HepG2 (cell line): ENCODE measurements around the gene PEPD. TPM values are rescaled to one million over a fixed set of nuclear protein-coding genes. Genes with fewer than 3 reads are reported as not detected.

Source experiments
- AKNA ChIP-seq: sonication (generic); formaldehyde crosslinking; IDR thresholded peaks from 2 replicates; pipeline ENCODE4 v1.4.0; 2020; ENCODE audit warnings: missing genetic modification reagents, borderline replicate concordance
- ARNT ChIP-seq: fragments of 450-650 bp; IDR thresholded peaks from 2 replicates; pipeline ENCODE4 v1.6.1; 2017
- ATF4 ChIP-seq, 2 experiments: fragments of 450-650 bp in 1 of 2; sonication (generic) in 1 of 2; formaldehyde crosslinking; IDR thresholded peaks; 2 replicates each; pipeline versions ENCODE4 v1.5.0 to v1.8.0; 2020 to 2022; ENCODE audit warnings: mild to moderate bottlenecking in 1 of 2, missing genetic modification reagents in 1 of 2
- ATM ChIP-seq: fragments of 450-650 bp; IDR thresholded peaks from 2 replicates; pipeline ENCODE4 v1.7.1; 2017; ENCODE audit warnings: mild to moderate bottlenecking, borderline replicate concordance
- CEBPG ChIP-seq: IDR thresholded peaks from 2 replicates; pipeline ENCODE4 v1.6.1; 2016
- HMGXB4 ChIP-seq, 2 experiments: sonication (generic) in 1 of 2; formaldehyde crosslinking in 1 of 2; IDR thresholded peaks; 2 replicates each; pipeline versions ENCODE4 v1.4.0 to v1.6.1; 2018 to 2020; ENCODE audit warnings: missing genetic modification reagents in 2 of 2, borderline replicate concordance in 1 of 2, low read depth in 1 of 2, mild to moderate bottlenecking in 1 of 2, missing biosample characterization in 1 of 2
- ISL2 ChIP-seq: sonication (generic); formaldehyde crosslinking; IDR thresholded peaks from 2 replicates; pipeline ENCODE4 v1.5.0; 2020; ENCODE audit warnings: missing genetic modification reagents
- KMT2B ChIP-seq: IDR thresholded peaks from 2 replicates; pipeline ENCODE4 v1.6.1; 2016; ENCODE audit warnings: missing genetic modification reagents, missing compliant biosample characterization
- MAZ ChIP-seq, 2 experiments: sonication (generic) in 1 of 2; formaldehyde crosslinking in 1 of 2; IDR thresholded peaks; 2 replicates each; pipeline versions ENCODE4 v1.5.0 to v1.6.1; 2012 to 2020; ENCODE audit warnings: low read depth in 2 of 2, mild to moderate bottlenecking in 2 of 2, borderline replicate concordance in 1 of 2, improper control_type of control experiment in 1 of 2, low read length in 1 of 2, missing genetic modification reagents in 1 of 2, moderate library complexity in 1 of 2
- PCBP1 ChIP-seq: fragments of 200-400 bp; formaldehyde crosslinking; IDR thresholded peaks from 2 replicates; pipeline ENCODE4 v1.6.1; 2017; ENCODE audit warnings: mild to moderate bottlenecking, low read depth, low read length, borderline replicate concordance
- POLR2A ChIP-seq, 2 experiments: IDR thresholded peaks; 2 replicates each; pipeline ENCODE4 v1.6.1; 2011; ENCODE audit warnings: low read depth in 2 of 2, low read length in 2 of 2, mild to moderate bottlenecking in 1 of 2, moderate library complexity in 1 of 2; ENCODE audit not compliant: insufficient read depth in 1 of 2
- TARDBP ChIP-seq: sonication (generic); formaldehyde crosslinking; IDR thresholded peaks from 2 replicates; pipeline ENCODE4 v1.8.0; 2022; ENCODE audit warnings: mild to moderate bottlenecking, missing genetic modification reagents
- TBX3 ChIP-seq: fragments of 450-650 bp; IDR thresholded peaks from 2 replicates; pipeline ENCODE4 v1.6.1; 2017; ENCODE audit warnings: antibody characterized with exemption, mild to moderate bottlenecking, inconsistent platforms, borderline replicate concordance
- THAP9 ChIP-seq: sonication (generic); formaldehyde crosslinking; IDR thresholded peaks from 2 replicates; pipeline ENCODE4; 2020; ENCODE audit warnings: missing genetic modification reagents, mild to moderate bottlenecking, borderline replicate concordance
- ZKSCAN1 ChIP-seq: fragments of 150-350 bp; IDR thresholded peaks from 2 replicates; pipeline ENCODE4 v1.6.1; 2014; ENCODE audit warnings: low read length
- ZNF30 ChIP-seq: sonication (generic); formaldehyde crosslinking; IDR thresholded peaks from 2 replicates; pipeline ENCODE4 v1.5.0; 2020; ENCODE audit warnings: mild to moderate bottlenecking, missing genetic modification reagents
- ZNF350 ChIP-seq: sonication (generic); formaldehyde crosslinking; IDR thresholded peaks from 2 replicates; pipeline ENCODE4 v1.4.0; 2020; ENCODE audit warnings: mild to moderate bottlenecking, low read depth, missing genetic modification reagents, borderline replicate concordance
- ZNF883 ChIP-seq: sonication (generic); formaldehyde crosslinking; IDR thresholded peaks from 2 replicates; pipeline ENCODE4 v1.5.1; 2020; ENCODE audit warnings: mild to moderate bottlenecking, missing genetic modification reagents; ENCODE audit errors: not compliant biosample characterization
- ZSCAN9 ChIP-seq: IDR thresholded peaks from 2 replicates; pipeline ENCODE4 v1.6.1; 2016; ENCODE audit warnings: borderline replicate concordance
- polyA plus RNA-seq, 8 experiments: library from polyadenylated mRNA; depleted of rRNA in 3 of 8; stranded (reverse) in 7 of 8; unstranded in 1 of 8; fragments of >200 nt; fragmentation: Illumina TruSeq in 4 of 8; extraction: Trizol in 4 of 8; gene quantifications; 2 replicates each; pipeline versions ENCODE4 v1.2.1 to v1.2.3, GENCODE V29; 2011 to 2016; ENCODE audit warnings: low read depth in 4 of 8, missing spikeins in 1 of 8, mixed read lengths in 1 of 8; ENCODE audit not compliant: insufficient read depth in 1 of 8
- total RNA-seq, 5 experiments: library from RNA; depleted of rRNA; stranded (reverse); fragments of >200 nt; fragmentation: Illumina TruSeq; extraction: Trizol; gene quantifications; 2 replicates each; pipeline ENCODE4 v1.2.3, GENCODE V29; 2016; ENCODE audit warnings: low read depth in 1 of 5

PEPD gene
- total and polyA plus RNA-seq, 2 of the 13 experiments (the other 11 are each of a cell fraction or from before 2014, with no cell fraction given) = 60.7 to 75.1 TPM

- TF ChIP-seq AKNA (CRISPR knock-in tag) (no peak), KMT2B (CRISPR knock-in tag) (no peak), HMGXB4 (CRISPR knock-in tag; IDR thresholded peaks at IDR 0.05; ENCODE audit: borderline replicate concordance in 1 of 2, low read depth in 1 of 2) (no peak), ATF4 (CRISPR knock-in tag; IDR thresholded peaks at IDR 0.05) (no peak), ZNF30 (CRISPR knock-in tag) (no peak), CEBPG (CRISPR knock-in tag) (no peak), PCBP1 (no peak), ARNT (no peak), ZSCAN9 (CRISPR knock-in tag) (no peak), POLR2A (IDR thresholded peaks at IDR 0.05; ENCODE audit: insufficient read depth in 1 of 2, low read depth in 2 of 2, low read length in 2 of 2) (peak in 1 of 2 experiments; percentile 23; a peak in 1 of 4 replicates), ATM (no peak), ZNF883 (CRISPR knock-in tag) (no peak), TARDBP (CRISPR knock-in tag) (no peak), ZKSCAN1 (no peak), MAZ (IDR thresholded peaks at IDR 0.05; ENCODE audit: borderline replicate concordance, low read depth, low read length) (no peak), MAZ (CRISPR knock-in tag; IDR thresholded peaks at IDR 0.05; ENCODE audit: low read depth) (0 out of 2 replicates have a peak, but pooled peaks have one; percentile 12), THAP9 (CRISPR knock-in tag) (no peak), ISL2 (no peak), TBX3 (no peak), ZNF350 (no peak)
These were observed 146.3 kb downstream of the PEPD start (continued) for GRCh38 chr19:33375156-33375836.
